ENCODE data around the gene UBAP1.

DNA sequence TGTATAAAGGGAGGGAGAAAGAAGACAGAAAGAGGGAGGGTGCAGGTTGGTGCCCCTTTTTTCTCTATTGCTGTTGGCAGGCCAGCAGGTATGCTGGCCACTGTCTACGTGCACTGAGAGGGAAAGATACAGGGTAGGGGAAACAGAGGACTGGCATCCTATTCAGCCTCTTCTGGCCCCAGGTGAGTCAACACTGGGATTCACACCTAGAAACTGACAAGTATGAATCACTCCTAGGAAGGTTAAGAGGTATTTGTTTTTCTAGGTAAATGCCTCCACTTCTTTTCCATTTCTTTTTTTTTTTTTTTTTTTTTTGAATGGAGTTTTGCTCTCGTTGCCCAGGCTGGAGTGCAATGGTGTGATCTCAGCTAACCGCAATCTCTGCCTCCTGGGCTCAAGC is 2.8 kb upstream of the UBAP1 start:
- TF ChIP-seq, protein P1, sequence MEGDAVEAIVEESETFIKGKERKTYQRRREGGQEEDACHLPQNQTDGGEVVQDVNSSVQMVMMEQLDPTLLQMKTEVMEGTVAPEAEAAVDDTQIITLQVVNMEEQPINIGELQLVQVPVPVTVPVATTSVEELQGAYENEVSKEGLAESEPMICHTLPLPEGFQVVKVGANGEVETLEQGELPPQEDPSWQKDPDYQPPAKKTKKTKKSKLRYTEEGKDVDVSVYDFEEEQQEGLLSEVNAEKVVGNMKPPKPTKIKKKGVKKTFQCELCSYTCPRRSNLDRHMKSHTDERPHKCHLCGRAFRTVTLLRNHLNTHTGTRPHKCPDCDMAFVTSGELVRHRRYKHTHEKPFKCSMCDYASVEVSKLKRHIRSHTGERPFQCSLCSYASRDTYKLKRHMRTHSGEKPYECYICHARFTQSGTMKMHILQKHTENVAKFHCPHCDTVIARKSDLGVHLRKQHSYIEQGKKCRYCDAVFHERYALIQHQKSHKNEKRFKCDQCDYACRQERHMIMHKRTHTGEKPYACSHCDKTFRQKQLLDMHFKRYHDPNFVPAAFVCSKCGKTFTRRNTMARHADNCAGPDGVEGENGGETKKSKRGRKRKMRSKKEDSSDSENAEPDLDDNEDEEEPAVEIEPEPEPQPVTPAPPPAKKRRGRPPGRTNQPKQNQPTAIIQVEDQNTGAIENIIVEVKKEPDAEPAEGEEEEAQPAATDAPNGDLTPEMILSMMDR (IDR thresholded peaks at IDR 0.05): no peak
- TF ChIP-seq POLR2A (IDR thresholded peaks at IDR 0.05): no peak
